Activated CD8-positive, alpha-beta T cell treated with anti-CD3 and anti-CD28 coated beads for 36 hours (primary cell): Measurements from ENCODE around the gene CDH16. TPM values are rescaled to one million over a fixed set of nuclear protein-coding genes. Genes with fewer than 3 reads are reported as not detected.
"Not testable (repeated sequence)": the region's sequence is repeated elsewhere in the genome, so short reads cannot be mapped to it uniquely, and the experiment has no call there.

ENCODE experiments used
- ATAC-seq: fragments of 200-7000 bp; cut with Tn5 transposase; one replicate; pipeline ENCODE4 v1.10.0; 2021; ENCODE audit warnings: mild to moderate bottlenecking, moderate library complexity
- CTCF ChIA-PET: fragments of 350-600 bp; sonication (Branson Sonifier 250); formaldehyde crosslinking; loops from one replicate; lab custom pipeline; 2021; ENCODE audit warnings: antibody characterized with exemption; lab: Charles Lee
- POLR2A ChIA-PET: fragments of 350-600 bp; sonication (Branson Sonifier 250); formaldehyde crosslinking; loops from one replicate; lab custom pipeline; 2021; ENCODE audit warnings: antibody characterized with exemption; lab: Charles Lee
- DNase-seq: peaks from one replicate; pipeline ENCODE4 v3.0.0-alpha.2; 2020
- H3K27ac Mint-ChIP-seq: one replicate; pipeline ENCODE4 v1.8.0; 2021; ENCODE audit warnings: mild to moderate bottlenecking, mixed read lengths
- H3K27me3 Mint-ChIP-seq: one replicate; pipeline ENCODE4 v1.8.0; 2021; ENCODE audit warnings: mixed read lengths
- H3K36me3 Mint-ChIP-seq: one replicate; pipeline ENCODE4 v1.8.0; 2021; ENCODE audit warnings: low read depth, mixed read lengths
- H3K4me1 Mint-ChIP-seq: one replicate; pipeline ENCODE4 v1.8.0; 2021; ENCODE audit warnings: low read depth, mixed read lengths
- H3K4me3 Mint-ChIP-seq: one replicate; pipeline ENCODE4 v1.8.0; 2021; ENCODE audit warnings: mild to moderate bottlenecking, moderate library complexity, mixed read lengths
- H3K9me3 Mint-ChIP-seq: one replicate; pipeline ENCODE4 v1.8.0; 2021; ENCODE audit warnings: mixed read lengths
- intact Hi-C: fragments of 100-400 bp; cut with micrococcal nuclease; formaldehyde crosslinking; loops from one replicate; pipeline ENCODE4 v1.10.0; 2022
- total RNA-seq, 2 experiments: library from RNA; stranded (reverse); gene quantifications; one replicate each; pipeline ENCODE4 v1.2.3, GENCODE V29; 2021
- TF ChIP-seq, protein P1 (sequence below): fragments of 200-600 bp; IDR thresholded peaks from one replicate; pipeline ENCODE4 v1.8.0; 2022; ENCODE audit warnings: antibody characterized with exemption, mild to moderate bottlenecking

CDH16 gene
- total RNA-seq, 2 experiments from 2014 or later = not detected

GRCh38 chr16:66937725-66938337 lies 19.1 kb upstream of the CDH16 start:
- H3K27me3 Mint-ChIP-seq = no peaks in the 10 kb centered on the region
- H3K36me3 Mint-ChIP-seq = peaks cover 46% of the 10 kb centered on the region
- H3K4me1 Mint-ChIP-seq = peaks cover 36% of the 10 kb centered on the region
- ATAC-seq (no peak), DNase-seq (no peak)
- ChIA-PET POLR2A (interaction anchor here (0.6 kb wide), 1 partner anchor 355 kb away, joined by 3 read pairs; no protein-coding TSS in a partner anchor), CTCF (interaction anchor here (1.5 to 1.9 kb wide), 2 partner anchors 9 to 10 kb away, joined by 4 to 6 read pairs; no protein-coding TSS in a partner anchor)
- H3K27ac Mint-ChIP-seq = peak overlapping the region; percentile 14
- intact Hi-C loops = no loop called here
- no peaks in the 10 kb centered on the region for H3K9me3 Mint-ChIP-seq
- TF ChIP-seq, protein P1, sequence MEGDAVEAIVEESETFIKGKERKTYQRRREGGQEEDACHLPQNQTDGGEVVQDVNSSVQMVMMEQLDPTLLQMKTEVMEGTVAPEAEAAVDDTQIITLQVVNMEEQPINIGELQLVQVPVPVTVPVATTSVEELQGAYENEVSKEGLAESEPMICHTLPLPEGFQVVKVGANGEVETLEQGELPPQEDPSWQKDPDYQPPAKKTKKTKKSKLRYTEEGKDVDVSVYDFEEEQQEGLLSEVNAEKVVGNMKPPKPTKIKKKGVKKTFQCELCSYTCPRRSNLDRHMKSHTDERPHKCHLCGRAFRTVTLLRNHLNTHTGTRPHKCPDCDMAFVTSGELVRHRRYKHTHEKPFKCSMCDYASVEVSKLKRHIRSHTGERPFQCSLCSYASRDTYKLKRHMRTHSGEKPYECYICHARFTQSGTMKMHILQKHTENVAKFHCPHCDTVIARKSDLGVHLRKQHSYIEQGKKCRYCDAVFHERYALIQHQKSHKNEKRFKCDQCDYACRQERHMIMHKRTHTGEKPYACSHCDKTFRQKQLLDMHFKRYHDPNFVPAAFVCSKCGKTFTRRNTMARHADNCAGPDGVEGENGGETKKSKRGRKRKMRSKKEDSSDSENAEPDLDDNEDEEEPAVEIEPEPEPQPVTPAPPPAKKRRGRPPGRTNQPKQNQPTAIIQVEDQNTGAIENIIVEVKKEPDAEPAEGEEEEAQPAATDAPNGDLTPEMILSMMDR = no peak
- H3K4me3 Mint-ChIP-seq = no peak overlapping the region

- H3K27ac Mint-ChIP-seq = peak overlapping the region; percentile 41
- H3K4me3 Mint-ChIP-seq = peak overlapping the region; percentile 99
- intact Hi-C loops = no loop called here
- H3K36me3 Mint-ChIP-seq = peaks cover 48% of the 10 kb centered on the region
- POLR2A ChIA-PET = no interaction called here
- CTCF ChIA-PET = interaction anchor here (0.8 to 1.9 kb wide), 4 partner anchors 8 to 218 kb away, joined by 3 to 6 read pairs (median 4); no protein-coding TSS in a partner anchor
- TF ChIP-seq, protein P1 = no peak
- DNase-seq (no peak), ATAC-seq (no peak)
- no peaks in the 10 kb centered on the region for H3K9me3 Mint-ChIP-seq
- no peaks in the 10 kb centered on the region for H3K27me3 Mint-ChIP-seq
- H3K4me1 Mint-ChIP-seq = peaks cover 44% of the 10 kb centered on the region
Observed at GRCh38 chr16:66936889-66937554, 18.3 kb upstream of the CDH16 start.

- H3K36me3 Mint-ChIP-seq = peaks cover 48% of the 10 kb centered on the region
- H3K9me3 Mint-ChIP-seq = no peaks in the 10 kb centered on the region
- intact Hi-C loops = no loop called here
- no peaks in the 10 kb centered on the region for H3K27me3 Mint-ChIP-seq
- peak overlapping the region; percentile 99 for H3K4me3 Mint-ChIP-seq
- ChIA-PET CTCF (interaction anchor here (0.8 to 1.9 kb wide), 4 partner anchors 8 to 219 kb away, joined by 3 to 6 read pairs (median 4); no protein-coding TSS in a partner anchor), POLR2A (no interaction called here)
- TF ChIP-seq, protein P1 = no peak
- H3K4me1 Mint-ChIP-seq = peaks cover 47% of the 10 kb centered on the region
- DNase-seq = no peak
- H3K27ac Mint-ChIP-seq = peak overlapping the region; percentile 41
- ATAC-seq = no peak
Observed at GRCh38 chr16:66936462-66936861, 17.8 kb upstream of the CDH16 start.

GRCh38 chr16:66935314-66936011 lies 16.8 kb upstream of the CDH16 start, which contains the start of gene CES2:
Gene CES2, plus strand, starts transcription at chr16:66935516. Its CDS starts 120 bp downstream, at chr16:66935636.
- intact Hi-C loops = no loop called here
- ChIA-PET CTCF (no interaction called here), POLR2A (interaction anchor here (0.7 kb wide), 1 partner anchor 31 kb away, joined by 3 read pairs; no protein-coding TSS in a partner anchor)
- DNase-seq (no peak), ATAC-seq (no peak)
- Mint-ChIP-seq H3K27ac (peak within 1 kb of the TSS; percentile 98), H3K4me1 (peaks cover 47% of the 10 kb centered on the region), H3K27me3 (no peaks in the 10 kb centered on the region), H3K4me3 (peak within 1 kb of the TSS; percentile 99), H3K36me3 (peaks cover 48% of the 10 kb centered on the region), H3K9me3 (no peaks in the 10 kb centered on the region)
- TF ChIP-seq, protein P1 = no peak

DNA sequence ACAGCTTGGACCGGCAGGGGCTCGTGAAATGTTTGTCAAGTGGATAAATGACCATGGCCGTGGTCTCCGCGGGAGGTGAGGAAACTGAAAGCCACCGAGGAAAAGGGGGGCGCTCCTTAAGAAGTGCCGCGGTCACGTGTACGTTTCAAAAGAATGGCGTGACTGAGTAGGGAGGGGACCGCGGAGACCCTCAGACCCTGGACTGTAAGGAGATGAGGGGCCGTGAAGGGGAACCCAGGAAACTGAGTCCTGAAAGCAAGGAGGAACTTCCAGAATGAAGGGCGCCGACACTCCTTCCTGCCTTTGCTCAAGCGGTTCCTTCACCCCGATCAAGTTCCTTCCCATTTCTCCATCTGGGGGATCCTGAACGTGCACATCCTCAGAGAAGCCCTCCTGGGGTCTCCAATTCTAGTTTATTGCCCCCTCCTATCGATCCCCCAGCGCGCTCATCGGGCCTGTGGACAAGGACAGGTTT lies 16.2 kb upstream of the CDH16 start:
- H3K9me3 Mint-ChIP-seq, ATAC-seq, H3K27me3 Mint-ChIP-seq, DNase-seq, CTCF ChIA-PET: not testable (repeated sequence)
- Mint-ChIP-seq H3K27ac (peak overlapping the region; percentile 98), H3K4me1 (peaks cover 47% of the 10 kb centered on the region), H3K4me3 (peak overlapping the region; percentile 99), H3K36me3 (peaks cover 48% of the 10 kb centered on the region)
- intact Hi-C loops = loop anchor here (5.0 kb wide), 1 partner anchor 58 kb away; no protein-coding TSS in a partner anchor
- POLR2A ChIA-PET = interaction anchor here (0.7 to 1.8 kb wide), 7 partner anchors 16 to 78 kb away, joined by 3 to 5 read pairs (median 3); no protein-coding TSS in a partner anchor
